Activated T-cell treated with anti-CD3 and anti-CD28 coated beads, Interleukin-2, amount 50 U/mL, for 1 hour (primary cell): ENCODE results near the gene SRSF8.
"Not testable (repeated sequence)": the region's sequence is repeated elsewhere in the genome, so short reads cannot be mapped to it uniquely, and the experiment has no call there.

ENCODE experiments used
- DNase-seq: peaks from one replicate; pipeline ENCODE4 v3.0.0-alpha.2; 2020

The SRSF8 gene

DNA sequence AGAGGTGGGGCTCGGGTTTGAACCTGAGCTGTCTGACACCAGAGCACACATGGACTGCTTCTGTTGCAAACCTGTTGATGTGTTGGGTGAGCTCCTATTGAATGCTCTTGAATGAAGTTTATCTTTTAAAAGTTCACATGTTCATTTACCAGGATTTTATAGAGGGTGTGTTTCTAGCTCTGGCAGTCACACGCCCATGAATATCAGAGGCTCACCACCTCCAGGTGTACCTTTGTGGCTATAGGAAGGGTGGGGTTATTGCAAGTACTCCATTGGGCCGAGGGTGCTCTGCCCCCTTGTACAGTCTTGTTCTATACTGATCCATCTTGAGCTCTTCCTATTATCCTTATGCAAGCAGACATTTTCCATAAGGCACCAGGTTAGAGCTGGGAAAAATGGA lies 32.1 kb downstream of the SRSF8 start:
- no peak for DNase-seq

GRCh38 chr11:95100191-95100648 lies 33.5 kb downstream of the SRSF8 start:
- DNase-seq: no peak

DNA sequence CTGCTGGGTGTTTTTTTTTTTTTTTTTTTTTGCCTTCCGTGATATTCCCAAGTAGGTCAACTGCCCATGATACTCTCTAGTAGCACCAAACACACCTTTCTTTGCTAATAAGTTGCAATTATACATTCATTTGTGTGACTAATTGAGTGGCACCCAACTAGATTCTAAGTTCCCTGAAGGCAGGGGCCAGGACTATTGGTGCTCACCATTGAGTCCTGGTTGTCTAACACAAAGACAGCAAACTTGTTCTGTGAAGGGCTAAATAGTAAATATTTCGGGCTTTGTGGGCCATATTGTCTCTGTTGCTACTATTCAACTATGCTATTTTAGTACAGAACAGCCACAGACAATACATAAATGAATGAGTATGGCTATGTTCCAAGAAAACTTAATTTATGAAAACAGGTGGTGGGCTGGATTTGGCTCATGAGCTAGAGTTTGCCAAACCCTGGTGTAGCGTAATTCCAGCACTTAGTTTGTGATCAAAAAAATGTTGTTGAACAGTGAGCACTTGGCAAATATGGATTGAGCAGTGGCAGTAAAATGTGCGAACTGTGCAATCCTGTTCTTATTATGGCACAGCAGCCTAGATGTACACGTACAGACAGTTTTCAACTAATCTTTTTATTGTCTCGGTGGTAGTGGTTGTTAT lies 34.3 kb downstream of the SRSF8 start:
- DNase-seq: no peak

GRCh38 chr11:95101935-95102334 lies 35.2 kb downstream of the SRSF8 start:
- DNase-seq: no peak

GRCh38 chr11:95102733-95103132 lies 36.0 kb downstream of the SRSF8 start:
- no peak for DNase-seq

GRCh38 chr11:95103701-95104100 lies 37.0 kb downstream of the SRSF8 start:
- DNase-seq: no peak

DNA sequence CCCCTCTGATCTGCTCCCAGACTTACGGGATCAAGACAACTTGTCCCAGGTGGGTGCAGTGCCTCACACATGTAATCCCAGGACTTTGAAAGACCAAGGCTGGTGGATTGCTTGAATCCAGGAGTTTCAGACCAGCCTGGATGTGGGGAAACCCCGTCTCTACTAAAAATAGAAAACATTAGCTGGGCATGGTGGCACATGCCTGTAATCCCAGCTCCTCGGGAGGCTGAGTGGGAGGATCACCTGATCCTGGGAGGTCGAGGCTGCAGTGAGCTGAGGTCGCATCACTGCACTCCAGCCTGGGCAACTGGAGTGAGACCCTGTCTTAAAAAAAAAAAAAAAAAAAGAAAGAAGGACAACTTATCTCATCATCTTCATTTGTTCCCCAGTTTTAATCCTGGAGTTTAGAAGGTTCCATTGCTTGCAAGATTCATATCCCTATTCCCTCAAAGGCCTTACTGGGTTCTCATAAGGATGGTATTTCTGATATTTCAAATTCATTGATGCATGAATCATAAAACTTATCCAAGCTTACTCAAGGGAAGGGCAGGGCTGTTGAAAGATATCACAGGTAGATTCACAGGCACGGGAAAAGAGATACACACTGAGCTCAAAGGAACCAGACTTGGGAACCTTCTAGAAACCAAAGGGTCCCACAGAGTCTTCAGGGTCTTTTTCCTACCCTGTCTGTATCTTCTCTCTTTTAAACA lies 37.6 kb downstream of the SRSF8 start:
- DNase-seq: no peak

- DNase-seq: no peak
Observed at GRCh38 chr11:95104856-95105255, 38.1 kb downstream of the SRSF8 start.

DNA sequence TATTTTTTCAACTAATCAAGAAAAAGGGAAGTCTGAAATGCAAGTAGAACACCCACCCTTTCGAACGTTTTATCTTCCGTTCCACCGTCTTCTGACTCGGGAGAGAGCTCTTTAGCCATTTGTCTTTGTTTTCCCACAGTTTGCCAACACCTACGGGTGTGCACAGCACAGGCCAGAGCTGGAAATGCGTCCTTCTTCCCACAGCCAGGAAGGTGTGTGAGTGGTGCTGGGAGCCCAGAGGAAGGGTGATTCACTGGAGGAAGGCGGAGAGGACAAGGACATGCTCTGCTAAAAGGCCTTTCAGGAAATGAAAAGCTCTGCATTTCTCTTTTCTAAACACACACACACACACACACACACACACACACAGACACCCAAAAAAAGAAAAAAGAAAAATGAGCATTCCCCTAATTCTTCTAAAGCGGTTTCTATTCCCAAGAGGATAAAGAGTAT lies 41.5 kb downstream of the SRSF8 start:
- DNase-seq: no peak

DNA sequence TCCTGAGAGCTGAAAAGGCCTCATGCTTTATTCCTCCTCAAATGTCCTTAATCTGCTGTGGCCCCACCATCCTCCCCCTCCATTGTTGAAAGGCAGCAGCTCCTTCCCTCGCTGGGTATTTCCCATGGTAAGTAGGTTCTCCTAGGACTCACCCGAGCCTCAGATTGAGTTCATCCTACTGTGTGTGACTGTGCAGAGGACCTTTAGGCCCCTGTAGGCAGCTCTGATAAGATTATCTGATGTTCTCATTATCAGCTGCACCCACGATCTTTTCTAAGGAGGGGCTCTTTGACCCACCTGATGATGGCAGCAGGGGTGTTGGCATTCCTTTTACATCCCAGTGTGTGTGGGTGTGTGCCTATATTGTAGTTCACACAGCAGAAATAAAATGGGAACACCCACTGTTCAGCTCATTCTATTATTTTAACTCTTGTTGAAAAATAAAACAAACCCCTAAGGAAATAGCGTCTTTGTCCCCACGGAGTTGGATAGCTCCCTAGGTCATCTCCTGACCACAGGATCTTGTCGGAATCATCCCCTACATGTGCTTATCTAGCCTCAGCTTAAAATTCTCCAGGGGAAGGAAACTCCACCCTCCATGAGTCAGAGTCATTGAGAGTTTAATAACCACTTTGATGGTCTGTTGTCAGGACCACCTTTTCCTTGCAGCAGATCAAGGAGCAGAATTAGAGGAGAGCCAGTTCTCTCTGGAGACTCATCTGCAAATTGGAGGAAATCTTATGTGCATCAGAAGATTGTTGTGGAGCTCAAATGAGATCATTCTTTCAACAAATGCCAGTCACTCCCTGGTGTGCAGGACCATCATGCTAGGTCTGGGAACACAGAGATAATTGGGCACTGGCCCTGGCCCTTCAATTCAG lies 42.2 kb downstream of the SRSF8 start:
- DNase-seq: no peak

DNA sequence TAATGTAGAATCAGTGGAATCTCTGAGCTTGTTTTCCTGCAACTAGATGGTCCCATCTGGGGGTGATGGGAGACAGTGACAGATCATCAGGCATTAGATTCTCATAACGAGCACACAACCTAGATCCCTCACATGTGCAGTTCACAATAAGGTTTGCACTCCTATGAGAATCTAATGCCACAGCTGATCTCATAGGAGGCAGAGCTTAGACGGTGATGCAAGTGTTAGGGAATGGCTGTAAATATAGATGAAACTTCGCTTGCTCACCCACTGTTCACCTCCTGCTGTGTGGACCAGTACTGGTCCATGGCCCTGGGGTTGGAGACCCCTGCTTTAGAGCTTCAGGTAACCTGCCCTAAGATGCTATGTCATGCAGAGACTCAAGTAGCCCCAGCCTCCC lies 44.8 kb downstream of the SRSF8 start:
- not testable (repeated sequence) for DNase-seq

DNA sequence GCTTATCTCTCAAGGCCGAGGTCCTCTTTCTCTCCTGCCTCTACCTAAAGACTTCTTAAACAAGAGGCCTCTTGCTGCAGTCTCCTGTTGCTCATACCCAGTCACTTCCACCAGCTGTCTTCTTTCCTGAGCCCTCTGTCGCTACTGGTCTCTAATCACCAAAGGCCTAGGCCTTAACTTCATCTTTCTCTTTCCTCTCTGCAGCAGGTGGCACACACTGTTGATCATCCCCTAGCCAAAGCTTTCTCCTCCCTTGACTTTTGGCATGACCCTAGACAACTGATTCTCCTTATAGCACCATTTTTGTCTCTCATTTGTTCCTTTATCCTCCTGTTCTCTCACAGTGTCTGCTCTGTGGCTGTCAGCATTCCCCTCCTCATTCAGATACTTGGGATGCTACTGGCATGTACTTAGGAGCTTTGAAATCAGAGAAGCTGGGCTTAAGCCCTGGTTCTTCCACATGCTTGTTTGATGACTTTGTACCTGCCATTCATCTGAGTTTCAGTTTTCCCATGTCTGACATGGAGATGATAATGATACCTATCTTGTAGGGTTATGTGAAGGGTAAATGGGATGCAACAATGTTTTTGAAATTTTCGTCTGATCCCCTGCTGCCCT lies 45.3 kb downstream of the SRSF8 start:
- no peak for DNase-seq

DNA sequence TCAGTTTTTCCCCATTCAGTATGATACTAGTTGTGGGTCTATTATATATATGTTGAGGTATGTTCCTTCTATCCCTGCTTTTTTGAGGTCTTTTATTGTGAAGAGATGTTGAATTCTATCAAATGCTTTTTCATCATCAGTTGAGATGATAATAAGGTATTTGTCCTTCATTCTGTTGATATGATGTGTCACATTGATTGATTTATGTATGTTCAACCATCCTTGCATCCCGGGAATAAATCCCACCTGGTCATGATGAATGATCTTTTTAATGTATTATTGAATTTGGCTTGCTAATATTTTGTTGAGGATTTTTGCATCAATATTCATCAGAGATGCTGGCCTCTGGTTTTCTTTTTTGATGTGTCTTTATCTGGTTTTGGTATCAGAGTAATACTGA lies 48.9 kb downstream of the SRSF8 start:
- no peak for DNase-seq

GRCh38 chr11:95119361-95120060 lies 52.8 kb downstream of the SRSF8 start:
- no peak for DNase-seq
